ENCODE data around the gene TRA2A. TPM values are rescaled to one million over a fixed set of nuclear protein-coding genes. Genes with fewer than 3 reads are reported as not detected.

Gene TRA2A
- total and polyA plus RNA-seq, 2 donors from 2014 or later, result 46.4 to 67.1 TPM

- TF ChIP-seq, protein P1, sequence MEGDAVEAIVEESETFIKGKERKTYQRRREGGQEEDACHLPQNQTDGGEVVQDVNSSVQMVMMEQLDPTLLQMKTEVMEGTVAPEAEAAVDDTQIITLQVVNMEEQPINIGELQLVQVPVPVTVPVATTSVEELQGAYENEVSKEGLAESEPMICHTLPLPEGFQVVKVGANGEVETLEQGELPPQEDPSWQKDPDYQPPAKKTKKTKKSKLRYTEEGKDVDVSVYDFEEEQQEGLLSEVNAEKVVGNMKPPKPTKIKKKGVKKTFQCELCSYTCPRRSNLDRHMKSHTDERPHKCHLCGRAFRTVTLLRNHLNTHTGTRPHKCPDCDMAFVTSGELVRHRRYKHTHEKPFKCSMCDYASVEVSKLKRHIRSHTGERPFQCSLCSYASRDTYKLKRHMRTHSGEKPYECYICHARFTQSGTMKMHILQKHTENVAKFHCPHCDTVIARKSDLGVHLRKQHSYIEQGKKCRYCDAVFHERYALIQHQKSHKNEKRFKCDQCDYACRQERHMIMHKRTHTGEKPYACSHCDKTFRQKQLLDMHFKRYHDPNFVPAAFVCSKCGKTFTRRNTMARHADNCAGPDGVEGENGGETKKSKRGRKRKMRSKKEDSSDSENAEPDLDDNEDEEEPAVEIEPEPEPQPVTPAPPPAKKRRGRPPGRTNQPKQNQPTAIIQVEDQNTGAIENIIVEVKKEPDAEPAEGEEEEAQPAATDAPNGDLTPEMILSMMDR (IDR thresholded peaks at IDR 0.05; ENCODE audit: borderline replicate concordance, extremely low read depth, insufficient read depth), result no peak
- H3K27ac ChIP-seq (ENCODE audit: low read depth in 2 of 2, low read length in 2 of 2), result no peak overlapping the region
- no peak overlapping the region for H3K9ac ChIP-seq (ENCODE audit: low read length in 3 of 3)
- no peaks in the 10 kb centered on the region for H3K36me3 ChIP-seq (ENCODE audit: control insufficient read depth in 2 of 3, insufficient read depth in 3 of 3, low read length in 3 of 3)
- H3K4me3 ChIP-seq (ENCODE audit: low read length in 3 of 3), result no peak overlapping the region
- no peaks in the 10 kb centered on the region for H3K27me3 ChIP-seq (ENCODE audit: control insufficient read depth, insufficient read depth, low read length)
- H3K9me3 ChIP-seq (ENCODE audit: control insufficient read depth in 2 of 3, insufficient read depth in 1 of 3, low read length in 3 of 3), result no peaks in the 10 kb centered on the region
- peak; percentile 91 for FAIRE-seq
- no peaks in the 10 kb centered on the region for H3K4me1 ChIP-seq (ENCODE audit: control insufficient read depth in 2 of 3, insufficient read depth in 2 of 3, low read depth in 1 of 3, low read length in 3 of 3)
- no peak for DNase-seq
- intact Hi-C loops (cut with DNase I), result no loop called here
Observed at GRCh38 chr7:23558303-23558702, 26.5 kb upstream of the TRA2A start.

GRCh38 chr7:23547662-23548061 is 15.9 kb upstream of the TRA2A start:
- Histone ChIP-seq H3K9me3 (ENCODE audit: control insufficient read depth in 2 of 3, insufficient read depth in 1 of 3, low read length in 3 of 3) (peaks cover 0 to 4% (median 0%) of the 10 kb centered on the region in 3 donors), H3K4me3 (ENCODE audit: low read length in 3 of 3) (no peak overlapping the region), H3K27ac (ENCODE audit: low read depth in 2 of 2, low read length in 2 of 2) (no peak overlapping the region), H3K4me1 (ENCODE audit: control insufficient read depth in 2 of 3, insufficient read depth in 2 of 3, low read depth in 1 of 3, low read length in 3 of 3) (peaks cover 0 to 2% (median 0%) of the 10 kb centered on the region in 3 donors), H3K27me3 (ENCODE audit: control insufficient read depth, insufficient read depth, low read length) (no peaks in the 10 kb centered on the region), H3K36me3 (ENCODE audit: control insufficient read depth in 2 of 3, insufficient read depth in 3 of 3, low read length in 3 of 3) (no peaks in the 10 kb centered on the region), H3K9ac (ENCODE audit: low read length in 3 of 3) (no peak overlapping the region)
- DNase-seq (no peak), FAIRE-seq (no peak)
- intact Hi-C loops (cut with DNase I), result no loop called here
- TF ChIP-seq, protein P1 (IDR thresholded peaks at IDR 0.05; ENCODE audit: borderline replicate concordance, extremely low read depth, insufficient read depth), result no peak

DNA sequence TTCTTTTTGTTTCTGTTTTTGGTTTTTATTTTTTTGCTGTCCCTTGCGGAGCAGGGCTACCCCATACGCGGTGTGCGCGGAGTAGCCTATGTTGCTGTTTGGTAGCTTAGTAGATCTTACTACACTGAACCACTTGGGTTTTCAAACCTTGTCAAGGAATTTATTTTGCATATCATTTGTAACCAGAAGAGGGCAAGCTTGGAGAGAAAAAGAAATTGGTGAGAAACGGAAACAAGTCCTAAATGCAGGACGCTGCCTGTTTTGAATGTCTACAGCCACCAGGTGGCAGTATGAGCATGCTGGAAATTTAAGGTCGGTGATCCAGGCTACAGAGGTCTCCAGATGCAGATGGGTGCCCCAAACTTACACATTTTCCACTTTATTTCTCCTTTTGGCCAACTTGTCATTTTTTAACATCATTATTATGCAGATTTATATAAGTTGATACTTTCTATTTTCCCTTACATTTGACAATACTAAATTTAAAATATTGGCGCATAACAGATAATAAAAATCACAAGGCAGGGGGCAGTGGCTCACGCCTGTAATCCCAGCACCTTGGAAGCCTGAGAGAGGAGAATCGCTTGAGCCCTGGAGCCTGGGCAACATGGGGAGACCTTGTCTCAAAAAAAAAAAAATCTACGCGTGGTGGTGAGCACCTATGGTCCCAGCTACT is 15.3 kb upstream of the TRA2A start:
- TF ChIP-seq, protein P1 (IDR thresholded peaks at IDR 0.05; ENCODE audit: borderline replicate concordance, extremely low read depth, insufficient read depth), result peak; percentile 90
- H3K36me3 ChIP-seq (ENCODE audit: control insufficient read depth in 2 of 3, insufficient read depth in 3 of 3, low read length in 3 of 3), result no peaks in the 10 kb centered on the region
- H3K4me3 ChIP-seq (ENCODE audit: low read length in 3 of 3), result no peak overlapping the region
- no peak overlapping the region for H3K27ac ChIP-seq (ENCODE audit: low read depth in 2 of 2, low read length in 2 of 2)
- no peak overlapping the region for H3K9ac ChIP-seq (ENCODE audit: low read length in 3 of 3)
- no peaks in the 10 kb centered on the region for H3K27me3 ChIP-seq (ENCODE audit: control insufficient read depth, insufficient read depth, low read length)
- intact Hi-C loops (cut with DNase I), result no loop called here
- peak in 4 of 5 donors; percentile 82 to 95 (median 91) for DNase-seq
- FAIRE-seq, result peak; percentile 97
- H3K4me1 ChIP-seq (ENCODE audit: control insufficient read depth in 2 of 3, insufficient read depth in 2 of 3, low read depth in 1 of 3, low read length in 3 of 3), result peaks cover 0 to 2% (median 0%) of the 10 kb centered on the region in 3 donors
- H3K9me3 ChIP-seq (ENCODE audit: control insufficient read depth in 2 of 3, insufficient read depth in 1 of 3, low read length in 3 of 3), result peaks cover 0 to 6% (median 0%) of the 10 kb centered on the region in 3 donors

All from kidney (tissue), 14 donors.